NT2/D1 (cell line): ENCODE data around the gene MEF2C.

ENCODE experiments used
- DNase-seq: peaks from one replicate; pipeline ENCODE4 v3.0.0-alpha.2; 2011; ENCODE audit warnings: low read depth, low spot score
- H3K27me3 ChIP-seq: 2 replicates; pipeline ENCODE4 v1.6.0; 2011; ENCODE audit warnings: mild to moderate bottlenecking; ENCODE audit not compliant: insufficient read length, insufficient read depth
- H3K36me3 ChIP-seq: 2 replicates; pipeline ENCODE4 v1.6.1; 2011; ENCODE audit warnings: mild to moderate bottlenecking, low read length, mixed read lengths; ENCODE audit not compliant: insufficient read depth, insufficient read length
- H3K4me1 ChIP-seq: 2 replicates; pipeline ENCODE4 v1.5.1; 2011; ENCODE audit not compliant: insufficient read depth, insufficient read length
- H3K4me3 ChIP-seq: 2 replicates; pipeline ENCODE4 v1.5.1; 2011; ENCODE audit warnings: low read depth; ENCODE audit not compliant: insufficient read length
- H3K9ac ChIP-seq: 2 replicates; pipeline ENCODE4 v1.6.0; 2011; ENCODE audit warnings: low read depth; ENCODE audit not compliant: insufficient read length
- H3K9me3 ChIP-seq: 2 replicates; pipeline ENCODE4 v1.5.1; 2011; ENCODE audit warnings: mild to moderate bottlenecking, low read length; ENCODE audit not compliant: insufficient read depth
- SUZ12 ChIP-seq: IDR thresholded peaks from 2 replicates; pipeline ENCODE4 v1.6.1; 2011; ENCODE audit not compliant: insufficient read length, insufficient read depth; ENCODE audit errors: extremely low read depth
- YY1 ChIP-seq: IDR thresholded peaks from 2 replicates; pipeline ENCODE4 v1.6.1; 2011; ENCODE audit not compliant: insufficient read length, insufficient read depth
- ZNF274 ChIP-seq: IDR thresholded peaks from 2 replicates; pipeline ENCODE4 v1.6.1; 2011; ENCODE audit warnings: mild to moderate bottlenecking, low read depth, low read length

MEF2C gene

DNA sequence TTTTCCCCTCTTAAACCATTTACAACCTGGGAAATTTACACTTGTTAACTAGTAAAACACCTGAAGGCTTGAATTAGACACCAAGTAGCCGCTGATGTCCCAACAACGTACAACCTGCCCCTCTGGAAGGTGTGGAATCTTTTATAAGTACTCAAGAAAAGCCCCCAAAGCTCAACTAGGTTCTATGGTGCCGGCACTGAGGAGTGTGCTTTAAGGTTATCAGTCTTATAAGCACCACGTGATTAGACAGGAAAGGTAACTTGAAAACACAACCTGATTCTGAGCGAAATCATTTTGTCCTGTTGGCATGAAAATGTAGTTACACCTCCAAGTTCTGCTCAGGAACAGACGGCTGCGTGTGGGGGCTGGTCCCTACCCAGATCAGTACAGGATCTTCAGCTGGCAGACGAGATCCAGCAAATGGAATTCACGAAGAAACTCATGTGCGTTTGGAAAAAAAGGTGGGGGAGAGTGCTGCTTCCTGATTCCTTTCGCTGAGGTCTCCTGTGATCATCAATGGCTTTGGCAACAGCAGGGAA lies 195.5 kb downstream of the MEF2C start:
- peaks cover 100% of the 10 kb centered on the region for H3K27me3 ChIP-seq
- no peaks in the 10 kb centered on the region for H3K9me3 ChIP-seq
- no peaks in the 10 kb centered on the region for H3K36me3 ChIP-seq
- H3K4me3 ChIP-seq = no peak overlapping the region
- peaks cover 2% of the 10 kb centered on the region for H3K4me1 ChIP-seq
- H3K9ac ChIP-seq = no peak overlapping the region
- DNase-seq = no peak
- TF ChIP-seq ZNF274 = no peak
- no peak for TF ChIP-seq SUZ12
- TF ChIP-seq YY1 = no peak

DNA sequence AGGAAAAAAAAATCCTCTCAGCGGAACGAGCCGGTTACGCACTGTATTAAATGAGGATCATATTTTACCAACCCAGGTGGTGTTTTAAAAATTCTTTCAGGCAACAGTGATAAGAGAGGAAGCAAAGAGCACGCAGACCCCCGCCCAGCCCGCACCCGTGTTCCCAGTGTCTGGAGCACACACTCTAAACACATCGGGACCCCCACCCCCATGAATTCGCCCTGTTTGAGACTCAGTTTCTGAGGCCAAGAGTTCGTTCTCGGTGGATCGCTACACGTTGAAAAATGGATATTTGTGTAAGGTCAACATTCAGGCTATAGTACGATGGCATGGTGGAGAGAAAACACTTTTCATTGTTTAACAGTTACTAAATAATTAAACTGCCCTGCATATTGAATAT lies 196.3 kb downstream of the MEF2C start:
- no peak overlapping the region for H3K4me3 ChIP-seq
- TF ChIP-seq SUZ12 = no peak
- no peak for TF ChIP-seq ZNF274
- no peak for TF ChIP-seq YY1
- H3K9ac ChIP-seq = no peak overlapping the region
- peaks cover 100% of the 10 kb centered on the region for H3K27me3 ChIP-seq
- DNase-seq = no peak
- H3K4me1 ChIP-seq = peaks cover 2% of the 10 kb centered on the region
- no peaks in the 10 kb centered on the region for H3K36me3 ChIP-seq
- no peaks in the 10 kb centered on the region for H3K9me3 ChIP-seq

DNA sequence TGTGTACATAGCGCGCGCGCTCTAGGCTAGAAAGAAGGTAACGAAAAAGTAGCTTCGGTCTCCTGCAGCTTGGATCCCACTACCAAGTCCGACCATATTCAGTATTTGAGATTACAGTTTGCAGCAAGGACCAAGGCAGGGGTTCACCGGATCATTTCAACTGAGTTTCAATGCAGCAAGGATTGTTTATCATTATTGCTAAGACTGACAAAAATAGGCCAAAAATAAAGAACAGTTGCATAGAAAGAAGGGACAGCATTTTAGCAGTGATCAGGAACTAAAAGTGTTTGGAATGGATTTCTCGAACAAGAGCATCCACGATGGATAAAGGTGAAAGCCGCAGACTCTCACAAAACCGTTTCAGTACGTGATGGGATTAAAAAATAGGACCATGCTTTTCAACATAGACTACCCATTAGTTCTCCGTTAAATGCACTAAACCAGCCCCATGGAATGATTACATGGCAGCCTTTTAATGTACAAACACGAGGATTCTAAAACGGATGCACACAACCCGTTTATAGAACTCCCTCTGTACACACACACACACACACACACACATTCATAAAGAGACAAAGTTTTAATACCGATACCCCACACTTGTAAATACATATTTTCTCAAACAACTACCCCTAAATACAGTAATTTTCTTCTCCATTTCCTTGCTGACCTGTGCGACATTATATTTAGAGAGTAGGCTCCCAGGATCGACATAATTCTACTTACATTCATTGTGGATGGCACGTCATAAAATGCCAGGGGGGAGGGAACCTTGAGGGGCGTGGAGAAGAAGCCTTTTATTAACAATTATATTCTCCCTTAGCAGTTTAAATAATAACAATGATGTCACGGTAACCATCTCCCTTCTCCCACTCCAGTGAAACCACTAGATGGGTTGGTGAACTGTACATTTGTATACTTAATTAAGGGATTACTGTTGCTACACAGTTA lies 197.1 kb downstream of the MEF2C start:
- no peaks in the 10 kb centered on the region for H3K36me3 ChIP-seq
- H3K4me1 ChIP-seq = peaks cover 2% of the 10 kb centered on the region
- no peak overlapping the region for H3K9ac ChIP-seq
- H3K4me3 ChIP-seq = no peak overlapping the region
- H3K9me3 ChIP-seq = no peaks in the 10 kb centered on the region
- TF ChIP-seq SUZ12 (no peak), ZNF274 (no peak), YY1 (no peak)
- no peak for DNase-seq
- peaks cover 100% of the 10 kb centered on the region for H3K27me3 ChIP-seq

GRCh38 chr5:88683506-88684135 lies 199.4 kb downstream of the MEF2C start:
- TF ChIP-seq ZNF274 = no peak
- TF ChIP-seq SUZ12 = no peak
- Histone ChIP-seq H3K4me1 (peaks cover 2% of the 10 kb centered on the region), H3K27me3 (peaks cover 100% of the 10 kb centered on the region), H3K4me3 (no peak overlapping the region), H3K9me3 (no peaks in the 10 kb centered on the region), H3K36me3 (no peaks in the 10 kb centered on the region), H3K9ac (no peak overlapping the region)
- DNase-seq = no peak

DNA sequence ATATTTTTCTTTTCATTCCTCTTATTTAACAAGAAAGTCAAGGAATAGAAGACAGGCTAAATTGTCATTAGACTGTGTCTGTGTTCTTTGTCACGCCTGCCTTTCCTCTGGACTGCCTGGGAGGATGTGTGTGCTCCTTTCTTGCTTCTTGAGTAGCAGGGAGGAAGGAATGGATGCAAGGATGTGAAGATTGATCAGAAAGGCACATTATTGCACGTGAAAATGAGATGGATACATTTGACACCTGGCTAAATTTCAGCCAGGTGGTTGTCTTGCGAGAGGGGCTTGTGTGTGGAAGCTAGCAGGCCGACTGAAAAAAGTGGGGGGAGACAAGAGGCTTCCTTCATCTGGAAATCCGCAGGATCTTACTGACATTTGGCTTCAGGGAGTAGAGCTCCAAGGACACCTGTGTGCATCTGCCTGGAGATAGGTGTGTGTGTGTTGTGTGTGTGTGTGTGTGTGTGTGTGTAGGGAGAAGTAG lies 200.1 kb downstream of the MEF2C start:
- no peak overlapping the region for H3K9ac ChIP-seq
- H3K36me3 ChIP-seq = no peaks in the 10 kb centered on the region
- no peaks in the 10 kb centered on the region for H3K9me3 ChIP-seq
- no peak overlapping the region for H3K4me3 ChIP-seq
- TF ChIP-seq YY1 = no peak
- no peak for TF ChIP-seq ZNF274
- TF ChIP-seq SUZ12 = no peak
- DNase-seq = no peak
- H3K4me1 ChIP-seq = peaks cover 3% of the 10 kb centered on the region
- H3K27me3 ChIP-seq = peaks cover 100% of the 10 kb centered on the region

- TF ChIP-seq ZNF274 (no peak), YY1 (no peak), SUZ12 (no peak)
- H3K9ac ChIP-seq = no peak overlapping the region
- peaks cover 3% of the 10 kb centered on the region for H3K4me1 ChIP-seq
- no peak for DNase-seq
- no peaks in the 10 kb centered on the region for H3K36me3 ChIP-seq
- peaks cover 100% of the 10 kb centered on the region for H3K27me3 ChIP-seq
- H3K9me3 ChIP-seq = no peaks in the 10 kb centered on the region
- no peak overlapping the region for H3K4me3 ChIP-seq
These were observed 200.9 kb downstream of the MEF2C start for GRCh38 chr5:88682131-88682530.
